Suprapubic skin (tissue), 4 donors: Measurements from ENCODE around the gene DPYSL4.

Experiments
- EP300 ChIP-seq: sonication (generic); formaldehyde crosslinking; IDR thresholded peaks from one replicate; pipeline ENCODE4 v1.6.1; 2017; ENCODE audit warnings: antibody characterized with exemption
- POLR2A ChIP-seq, 2 donors: fragments of 450-650 bp; IDR thresholded peaks; one replicate each; pipeline ENCODE4 v1.6.1; 2017; ENCODE audit warnings: antibody characterized with exemption in 2 of 2, mild to moderate bottlenecking in 2 of 2, moderate library complexity in 2 of 2
- POLR2AphosphoS5 ChIP-seq, 3 donors: sonication (generic); formaldehyde crosslinking; IDR thresholded peaks; one replicate each; pipeline ENCODE4 v1.6.1; 2017; ENCODE audit warnings: antibody characterized with exemption in 3 of 3
- TF ChIP-seq, protein P1 (sequence below), 2 donors: fragments of 200-600 bp in 1 of 2; fragments of 450-650 bp in 1 of 2; sonication (generic) in 1 of 2; IDR thresholded peaks; one replicate each; pipeline ENCODE4 v1.5.1; 2016 to 2019; ENCODE audit warnings: antibody characterized with exemption in 2 of 2, mild to moderate bottlenecking in 1 of 2, moderate library complexity in 1 of 2

GRCh38 chr10:132250481-132251475 is 64.0 kb downstream of the DPYSL4 start:
- TF ChIP-seq, protein P1, sequence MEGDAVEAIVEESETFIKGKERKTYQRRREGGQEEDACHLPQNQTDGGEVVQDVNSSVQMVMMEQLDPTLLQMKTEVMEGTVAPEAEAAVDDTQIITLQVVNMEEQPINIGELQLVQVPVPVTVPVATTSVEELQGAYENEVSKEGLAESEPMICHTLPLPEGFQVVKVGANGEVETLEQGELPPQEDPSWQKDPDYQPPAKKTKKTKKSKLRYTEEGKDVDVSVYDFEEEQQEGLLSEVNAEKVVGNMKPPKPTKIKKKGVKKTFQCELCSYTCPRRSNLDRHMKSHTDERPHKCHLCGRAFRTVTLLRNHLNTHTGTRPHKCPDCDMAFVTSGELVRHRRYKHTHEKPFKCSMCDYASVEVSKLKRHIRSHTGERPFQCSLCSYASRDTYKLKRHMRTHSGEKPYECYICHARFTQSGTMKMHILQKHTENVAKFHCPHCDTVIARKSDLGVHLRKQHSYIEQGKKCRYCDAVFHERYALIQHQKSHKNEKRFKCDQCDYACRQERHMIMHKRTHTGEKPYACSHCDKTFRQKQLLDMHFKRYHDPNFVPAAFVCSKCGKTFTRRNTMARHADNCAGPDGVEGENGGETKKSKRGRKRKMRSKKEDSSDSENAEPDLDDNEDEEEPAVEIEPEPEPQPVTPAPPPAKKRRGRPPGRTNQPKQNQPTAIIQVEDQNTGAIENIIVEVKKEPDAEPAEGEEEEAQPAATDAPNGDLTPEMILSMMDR (IDR thresholded peaks at IDR 0.05), result no peak
- TF ChIP-seq POLR2AphosphoS5 (IDR thresholded peaks at IDR 0.05) (no peak), POLR2A (IDR thresholded peaks at IDR 0.05) (no peak), EP300 (no peak)
